Measurements from ENCODE around the gene TXNRD1. TPM values are rescaled to one million over a fixed set of nuclear protein-coding genes. Genes with fewer than 3 reads are reported as not detected.
A peak's percentile ranks its signal among the peaks of the same experiment; 100 is the strongest.
"Not testable (repeated sequence)": the region's sequence is repeated elsewhere in the genome, so short reads cannot be mapped to it uniquely, and the experiment has no call there.

TXNRD1 gene
- total RNA-seq, 2 donors from 2014 or later = 69.2 to 119 TPM

- Mint-ChIP-seq H3K9me3 (no peaks in the 10 kb centered on the region), H3K27ac (no peak overlapping the region), H3K4me3 (no peak overlapping the region), H3K27me3 (peaks cover 7% of the 10 kb centered on the region), H3K36me3 (ENCODE audit: low read depth) (no peaks in the 10 kb centered on the region), H3K4me1 (no peaks in the 10 kb centered on the region)
- no peak for ATAC-seq (replicated peaks)
These were observed 28.0 kb downstream of the TXNRD1 start for GRCh38 chr12:104243551-104243950.

DNA sequence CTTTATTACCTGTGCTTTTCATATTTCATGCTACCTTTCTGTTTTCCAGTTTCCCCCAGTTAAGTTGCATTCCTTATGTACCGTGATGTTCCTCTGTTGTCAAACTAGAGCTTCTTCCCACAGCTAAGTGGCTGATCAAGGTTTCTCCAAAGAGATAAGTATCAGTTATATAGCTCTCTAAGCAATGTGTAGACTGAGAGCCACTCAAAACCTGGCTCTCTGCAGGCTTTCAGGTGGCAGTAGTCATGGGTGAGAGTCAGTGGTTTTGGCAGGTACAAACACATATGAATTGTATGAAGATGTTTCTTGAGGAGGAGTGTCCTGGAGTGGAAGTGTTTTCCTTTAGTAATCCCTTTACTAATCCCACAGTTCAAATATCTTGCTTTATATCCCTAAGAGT is 28.4 kb downstream of the TXNRD1 start:
- no peak for ATAC-seq (replicated peaks)
- Mint-ChIP-seq H3K4me1 (no peaks in the 10 kb centered on the region), H3K27me3 (peaks cover 7% of the 10 kb centered on the region)

GRCh38 chr12:104247698-104248097 is 32.1 kb downstream of the TXNRD1 start:
- no peak overlapping the region for H3K27ac Mint-ChIP-seq
- no peaks in the 10 kb centered on the region for H3K4me1 Mint-ChIP-seq
- H3K9me3 Mint-ChIP-seq = no peaks in the 10 kb centered on the region
- no peak overlapping the region for H3K4me3 Mint-ChIP-seq
- no peak for ATAC-seq (replicated peaks)
- H3K27me3 Mint-ChIP-seq = peaks cover 7% of the 10 kb centered on the region
- H3K36me3 Mint-ChIP-seq (ENCODE audit: low read depth) = no peaks in the 10 kb centered on the region

More for the DNA sequence above, 28.4 kb downstream of the TXNRD1 start:
- H3K27ac Mint-ChIP-seq = no peak overlapping the region
- no peak overlapping the region for H3K4me3 Mint-ChIP-seq
- no peaks in the 10 kb centered on the region for H3K9me3 Mint-ChIP-seq
- H3K36me3 Mint-ChIP-seq (ENCODE audit: low read depth) = no peaks in the 10 kb centered on the region

GRCh38 chr12:104248444-104248843 is 32.9 kb downstream of the TXNRD1 start:
- no peak for ATAC-seq (replicated peaks)
- Mint-ChIP-seq H3K9me3 (no peaks in the 10 kb centered on the region), H3K27me3 (peaks cover 7% of the 10 kb centered on the region), H3K4me3 (no peak overlapping the region), H3K27ac (no peak overlapping the region), H3K4me1 (no peaks in the 10 kb centered on the region), H3K36me3 (ENCODE audit: low read depth) (no peaks in the 10 kb centered on the region)

DNA sequence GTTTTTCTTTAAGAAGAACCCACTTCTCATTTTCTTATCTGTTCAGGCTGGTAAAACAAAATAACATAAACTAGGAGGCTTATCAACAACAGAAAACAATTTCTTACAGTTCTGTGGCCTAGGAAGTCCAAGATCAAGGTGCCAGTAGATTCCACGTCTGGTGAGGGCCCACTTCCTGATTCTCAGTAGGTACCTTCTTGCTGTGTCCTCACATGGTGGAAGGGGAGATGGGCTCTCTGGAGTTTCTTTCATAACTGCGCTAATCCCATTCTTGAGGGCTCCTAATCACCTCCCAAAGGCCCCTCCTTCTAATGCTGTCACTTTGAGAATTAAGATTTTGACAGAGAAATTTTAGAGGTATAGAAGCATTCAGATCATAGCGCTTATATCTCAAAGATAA is 33.4 kb downstream of the TXNRD1 start:
- H3K9me3 Mint-ChIP-seq = no peaks in the 10 kb centered on the region
- peaks cover 5% of the 10 kb centered on the region for H3K27me3 Mint-ChIP-seq
- H3K27ac Mint-ChIP-seq = no peak overlapping the region

GRCh38 chr12:104249898-104250297 is 34.3 kb downstream of the TXNRD1 start:
- H3K4me3 Mint-ChIP-seq = no peak overlapping the region

More for the DNA sequence above, 33.4 kb downstream of the TXNRD1 start:
- Mint-ChIP-seq H3K4me1 (no peaks in the 10 kb centered on the region), H3K4me3 (no peak overlapping the region), H3K36me3 (ENCODE audit: low read depth) (no peaks in the 10 kb centered on the region)
- no peak for ATAC-seq (replicated peaks)

GRCh38 chr12:104250366-104251125 is 35.0 kb downstream of the TXNRD1 start:
- H3K4me1 Mint-ChIP-seq = no peaks in the 10 kb centered on the region
- H3K36me3 Mint-ChIP-seq (ENCODE audit: low read depth) = no peaks in the 10 kb centered on the region
- peak overlapping the region; percentile 2 for H3K27ac Mint-ChIP-seq
- H3K4me3 Mint-ChIP-seq = no peak overlapping the region
- no peaks in the 10 kb centered on the region for H3K9me3 Mint-ChIP-seq
- ATAC-seq (replicated peaks) = no peak
- H3K27me3 Mint-ChIP-seq = no peaks in the 10 kb centered on the region

More at GRCh38 chr12:104249898-104250297, 34.3 kb downstream of the TXNRD1 start:
- H3K9me3 Mint-ChIP-seq = no peaks in the 10 kb centered on the region
- H3K27ac Mint-ChIP-seq = no peak overlapping the region
- H3K4me1 Mint-ChIP-seq = no peaks in the 10 kb centered on the region
- no peak for ATAC-seq (replicated peaks)
- no peaks in the 10 kb centered on the region for H3K27me3 Mint-ChIP-seq
- H3K36me3 Mint-ChIP-seq (ENCODE audit: low read depth) = no peaks in the 10 kb centered on the region

DNA sequence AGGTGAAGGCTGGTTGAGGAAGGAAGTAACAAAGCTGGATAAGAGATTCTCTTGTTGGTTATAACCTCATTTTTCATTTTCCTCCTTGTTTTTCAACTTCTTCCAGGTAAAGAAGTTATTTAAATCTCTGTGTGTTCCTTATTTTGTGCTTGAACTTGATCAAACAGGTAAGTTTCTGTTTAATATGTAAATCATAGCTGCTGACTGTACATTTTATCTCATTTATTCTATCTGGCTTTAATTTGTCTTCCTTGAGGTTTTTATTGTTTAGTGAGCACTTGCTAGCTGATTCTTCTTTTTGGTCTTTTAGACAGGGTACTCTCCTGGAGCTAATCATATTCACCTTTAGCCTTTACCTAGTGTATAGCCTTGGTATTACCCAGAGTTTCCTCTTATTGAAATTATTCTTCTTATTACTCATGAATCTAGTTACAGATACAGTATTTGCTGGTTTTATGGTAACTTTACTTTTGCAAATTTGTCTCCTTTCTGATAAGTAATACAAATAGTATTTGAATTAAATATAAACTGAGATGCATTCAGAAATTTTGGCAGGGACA is 42.4 kb downstream of the TXNRD1 start:
- no peak overlapping the region for H3K4me3 Mint-ChIP-seq
- H3K27ac Mint-ChIP-seq = no peak overlapping the region
- ATAC-seq (replicated peaks) = no peak
- H3K4me1 Mint-ChIP-seq = no peaks in the 10 kb centered on the region
- no peaks in the 10 kb centered on the region for H3K36me3 Mint-ChIP-seq (ENCODE audit: low read depth)
- no peaks in the 10 kb centered on the region for H3K27me3 Mint-ChIP-seq
- H3K9me3 Mint-ChIP-seq = no peaks in the 10 kb centered on the region

GRCh38 chr12:104258476-104259067 is 43.0 kb downstream of the TXNRD1 start:
- Mint-ChIP-seq H3K36me3 (ENCODE audit: low read depth) (no peaks in the 10 kb centered on the region), H3K27me3 (no peaks in the 10 kb centered on the region)
- ATAC-seq (replicated peaks) = no peak

GRCh38 chr12:104263026-104263425 is 47.4 kb downstream of the TXNRD1 start:
- Mint-ChIP-seq H3K4me1 (no peaks in the 10 kb centered on the region), H3K4me3 (no peak overlapping the region), H3K27me3 (no peaks in the 10 kb centered on the region), H3K27ac (no peak overlapping the region), H3K9me3 (no peaks in the 10 kb centered on the region), H3K36me3 (ENCODE audit: low read depth) (no peaks in the 10 kb centered on the region)
- ATAC-seq (replicated peaks) = no peak

More at GRCh38 chr12:104258476-104259067, 43.0 kb downstream of the TXNRD1 start:
- Mint-ChIP-seq H3K4me3 (no peak overlapping the region), H3K27ac (no peak overlapping the region), H3K4me1 (no peaks in the 10 kb centered on the region), H3K9me3 (no peaks in the 10 kb centered on the region)

- Mint-ChIP-seq H3K9me3 (no peaks in the 10 kb centered on the region), H3K4me3 (no peak overlapping the region), H3K27me3 (no peaks in the 10 kb centered on the region), H3K4me1 (no peaks in the 10 kb centered on the region), H3K27ac (no peak overlapping the region), H3K36me3 (ENCODE audit: low read depth) (no peaks in the 10 kb centered on the region)
- ATAC-seq (replicated peaks) = no peak
These were observed 48.2 kb downstream of the TXNRD1 start for GRCh38 chr12:104263580-104264358.

- not testable (repeated sequence) for H3K27me3 Mint-ChIP-seq; H3K4me1 Mint-ChIP-seq; H3K36me3 Mint-ChIP-seq (ENCODE audit: low read depth); H3K9me3 Mint-ChIP-seq; H3K4me3 Mint-ChIP-seq; ATAC-seq (replicated peaks); H3K27ac Mint-ChIP-seq
These were observed 49.9 kb downstream of the TXNRD1 start for GRCh38 chr12:104265436-104265835.

DNA sequence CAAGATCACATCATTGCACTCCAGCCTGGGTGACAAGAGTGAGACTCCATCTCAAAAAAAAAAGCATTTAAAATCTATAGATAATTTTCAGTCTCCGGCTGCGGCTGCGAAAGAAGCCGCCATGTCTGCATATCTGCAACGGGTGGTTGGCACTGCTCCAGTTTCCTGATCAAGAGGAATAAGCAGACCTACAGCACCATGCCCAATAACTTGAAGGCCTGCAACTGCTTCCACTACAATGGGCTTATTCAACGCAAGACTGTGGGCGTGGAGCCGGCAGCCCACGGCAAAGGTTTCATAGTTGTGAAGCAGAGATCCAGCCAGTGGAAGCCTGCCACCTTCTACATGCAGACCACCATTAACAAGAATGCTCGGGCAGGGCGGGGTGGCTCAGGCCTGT is 57.4 kb downstream of the TXNRD1 start:
- Mint-ChIP-seq H3K27me3 (no peaks in the 10 kb centered on the region), H3K4me1 (peaks cover 8% of the 10 kb centered on the region), H3K36me3 (ENCODE audit: low read depth) (no peaks in the 10 kb centered on the region), H3K9me3 (no peaks in the 10 kb centered on the region), H3K27ac (no peak overlapping the region), H3K4me3 (no peak overlapping the region)
- no peak for ATAC-seq (replicated peaks)

DNA sequence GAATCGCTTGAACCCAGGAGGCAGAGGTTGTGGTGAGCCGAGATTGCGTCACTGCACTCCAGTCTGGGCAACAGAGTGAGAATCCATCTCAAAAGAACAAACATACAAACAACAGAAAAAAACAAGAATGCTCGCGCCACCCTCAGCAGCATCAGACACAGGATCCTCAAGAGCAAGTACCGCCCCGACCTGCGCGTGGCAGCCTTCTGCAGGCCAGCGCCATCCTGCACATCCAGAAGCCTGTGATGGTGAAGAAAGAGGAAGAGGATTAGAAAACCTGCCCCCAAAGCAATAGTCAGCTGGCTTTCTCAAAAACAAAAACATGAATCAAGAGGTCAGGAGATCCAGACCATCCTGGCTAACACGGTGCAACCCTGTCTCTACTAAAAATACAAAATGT is 57.9 kb downstream of the TXNRD1 start:
- no peak for ATAC-seq (replicated peaks)
- Mint-ChIP-seq H3K36me3 (ENCODE audit: low read depth) (no peaks in the 10 kb centered on the region), H3K4me1 (peaks cover 8% of the 10 kb centered on the region), H3K4me3 (no peak overlapping the region), H3K27me3 (no peaks in the 10 kb centered on the region), H3K9me3 (no peaks in the 10 kb centered on the region), H3K27ac (no peak overlapping the region)

Data from activated T-helper 17 cell treated with anti-CD3 and anti-CD28 coated beads, Interleukin-2, amount 50 U/mL, for 72 hours (primary cell).